WI38 (cell line): ENCODE results near the gene OBSCN.

Experiments
- H3K4me3 ChIP-seq: 2 replicates; pipeline ENCODE4 v1.5.1; 2011; ENCODE audit warnings: low read depth, mild to moderate bottlenecking, control low read depth, low read length
- CTCF ChIP-seq: IDR thresholded peaks from 2 replicates; pipeline ENCODE4 v1.5.1; 2012; ENCODE audit warnings: low read depth, mild to moderate bottlenecking, control low read depth, low read length

The OBSCN gene

GRCh38 chr1:228361314-228362140 lies 153.7 kb downstream of the OBSCN start:
- no peak for TF ChIP-seq CTCF
- no peak overlapping the region for H3K4me3 ChIP-seq

GRCh38 chr1:228362141-228362883 lies 154.5 kb downstream of the OBSCN start:
- H3K4me3 ChIP-seq, result no peak overlapping the region
- no peak for TF ChIP-seq CTCF

GRCh38 chr1:228362884-228363450 lies 155.1 kb downstream of the OBSCN start:
- TF ChIP-seq CTCF, result no peak
- no peak overlapping the region for H3K4me3 ChIP-seq

- no peak overlapping the region for H3K4me3 ChIP-seq
- TF ChIP-seq CTCF, result no peak
Measured at GRCh38 chr1:228363686-228364067, 155.8 kb downstream of the OBSCN start.

- TF ChIP-seq CTCF, result no peak
Measured at GRCh38 chr1:228364068-228364705, 156.3 kb downstream of the OBSCN start.

GRCh38 chr1:228364706-228365213 lies 156.9 kb downstream of the OBSCN start:
- TF ChIP-seq CTCF, result no peak
- H3K4me3 ChIP-seq, result no peak overlapping the region

More at GRCh38 chr1:228364068-228364705, 156.3 kb downstream of the OBSCN start:
- H3K4me3 ChIP-seq, result no peak overlapping the region
